NCI-H146 (cell line): ENCODE results near the gene SMAD3.

Experiments used
- DNase-seq: peaks from one replicate; lab custom pipeline; 2025; lab: John Stamatoyannopoulos, UW

The SMAD3 gene

GRCh38 chr15:67036775-67037555 is 28.4 kb upstream of the SMAD3 start:
- no peak for DNase-seq

DNA sequence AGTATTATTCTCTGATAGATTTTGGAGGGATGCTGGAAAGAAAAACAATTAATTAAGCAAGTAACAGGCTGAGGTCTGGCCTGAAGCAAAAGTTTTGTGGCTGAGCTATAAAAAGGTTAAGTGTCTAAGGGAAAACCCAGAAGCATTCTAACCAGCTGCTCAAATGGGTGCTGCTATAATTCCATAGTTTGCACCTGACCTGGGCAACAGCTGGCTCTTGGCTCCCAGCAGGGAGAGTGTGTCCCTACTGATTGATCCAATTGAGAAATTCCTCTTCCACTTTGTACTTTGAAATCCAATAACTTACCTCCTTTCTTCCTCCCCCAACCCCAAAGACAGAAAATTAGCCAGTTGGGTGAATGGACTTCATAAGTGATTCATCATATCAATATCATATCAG is 27.7 kb upstream of the SMAD3 start:
- peak; percentile 25 for DNase-seq

DNA sequence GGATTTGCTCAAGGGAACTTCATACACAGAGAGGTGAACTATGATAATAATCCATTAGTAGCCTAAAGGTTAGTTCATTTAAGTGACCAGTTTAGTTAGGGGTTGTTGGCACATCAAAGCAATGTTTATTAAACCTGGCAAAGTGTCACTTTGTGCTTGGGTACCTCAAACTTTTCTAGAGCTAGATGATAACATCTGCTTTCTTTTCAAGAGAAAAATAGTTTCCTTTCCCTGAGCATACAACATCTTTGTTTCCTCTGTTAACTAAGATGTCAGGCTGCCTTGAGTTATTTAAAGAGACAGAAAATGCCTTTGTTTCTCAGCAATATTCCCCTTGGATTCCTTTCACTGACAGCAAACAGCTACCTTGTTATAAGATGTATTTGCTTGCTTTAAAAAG is 26.7 kb upstream of the SMAD3 start:
- no peak for DNase-seq

DNA sequence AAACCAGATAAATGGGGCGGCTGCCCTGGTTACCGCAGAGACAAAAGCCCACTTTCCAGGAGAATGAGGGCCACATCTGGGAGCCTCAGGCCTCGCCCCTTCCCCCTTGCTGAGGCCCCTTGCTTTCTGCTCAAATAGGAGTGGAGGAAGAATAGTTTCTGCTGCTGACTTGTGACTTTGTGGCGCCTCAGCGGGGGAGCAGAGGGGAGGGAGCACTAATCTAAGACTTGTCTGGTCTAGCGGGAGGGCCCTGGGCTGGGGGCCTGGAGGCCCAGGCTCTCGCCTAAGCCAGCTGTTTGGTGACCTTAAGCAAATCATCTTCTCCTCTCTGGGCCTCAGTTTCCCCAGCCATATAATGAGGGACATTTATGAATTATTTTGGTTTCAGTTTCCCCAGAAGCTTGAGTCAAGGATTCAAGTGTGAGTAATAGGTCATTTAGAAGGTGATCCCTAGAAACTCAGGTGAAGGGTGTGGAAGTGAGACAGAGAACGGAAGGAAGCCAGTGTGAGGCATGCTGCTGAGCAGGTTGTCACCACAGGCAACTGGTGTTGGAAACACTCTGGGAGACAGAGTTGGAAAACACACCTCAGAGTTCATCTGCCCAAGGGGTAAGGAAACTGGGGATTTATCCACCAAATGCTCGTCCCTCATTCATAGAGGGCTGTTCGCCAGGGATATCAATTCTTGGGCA is 25.9 kb upstream of the SMAD3 start:
- DNase-seq, result no peak

- no peak for DNase-seq
Measured at GRCh38 chr15:67040277-67040676, 25.1 kb upstream of the SMAD3 start.

DNA sequence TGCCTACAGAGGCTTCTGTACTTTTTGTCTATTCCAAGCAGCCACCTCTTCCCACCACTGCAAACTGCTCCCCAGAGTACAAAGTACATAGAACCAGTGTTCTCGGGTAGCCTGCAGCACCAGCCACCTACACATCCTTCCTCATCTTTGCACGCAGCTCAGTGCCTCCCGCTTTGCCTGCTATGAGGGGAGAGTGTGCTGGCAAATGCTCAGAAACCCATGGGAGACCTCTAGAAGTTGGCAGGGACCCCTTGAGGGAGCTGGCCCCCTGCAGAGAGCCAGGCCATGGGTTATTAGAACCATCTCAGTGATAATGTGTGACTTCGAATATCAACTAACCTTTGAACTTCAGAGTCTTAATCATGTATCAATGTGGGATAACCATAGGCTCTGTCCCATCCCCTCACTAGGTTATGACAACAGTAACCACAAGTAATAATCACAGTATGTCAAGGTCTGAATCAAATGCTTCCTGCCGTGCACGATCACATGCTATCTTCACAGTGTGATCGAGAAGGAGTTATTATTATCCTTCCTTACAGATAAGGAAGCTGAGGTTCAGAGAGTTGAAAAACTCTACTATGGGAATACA is 22.8 kb upstream of the SMAD3 start:
- no peak for DNase-seq

GRCh38 chr15:67043939-67044771 is 21.2 kb upstream of the SMAD3 start:
- no peak for DNase-seq

GRCh38 chr15:67047149-67047661 is 18.2 kb upstream of the SMAD3 start:
- DNase-seq, result peak; percentile 17

DNA sequence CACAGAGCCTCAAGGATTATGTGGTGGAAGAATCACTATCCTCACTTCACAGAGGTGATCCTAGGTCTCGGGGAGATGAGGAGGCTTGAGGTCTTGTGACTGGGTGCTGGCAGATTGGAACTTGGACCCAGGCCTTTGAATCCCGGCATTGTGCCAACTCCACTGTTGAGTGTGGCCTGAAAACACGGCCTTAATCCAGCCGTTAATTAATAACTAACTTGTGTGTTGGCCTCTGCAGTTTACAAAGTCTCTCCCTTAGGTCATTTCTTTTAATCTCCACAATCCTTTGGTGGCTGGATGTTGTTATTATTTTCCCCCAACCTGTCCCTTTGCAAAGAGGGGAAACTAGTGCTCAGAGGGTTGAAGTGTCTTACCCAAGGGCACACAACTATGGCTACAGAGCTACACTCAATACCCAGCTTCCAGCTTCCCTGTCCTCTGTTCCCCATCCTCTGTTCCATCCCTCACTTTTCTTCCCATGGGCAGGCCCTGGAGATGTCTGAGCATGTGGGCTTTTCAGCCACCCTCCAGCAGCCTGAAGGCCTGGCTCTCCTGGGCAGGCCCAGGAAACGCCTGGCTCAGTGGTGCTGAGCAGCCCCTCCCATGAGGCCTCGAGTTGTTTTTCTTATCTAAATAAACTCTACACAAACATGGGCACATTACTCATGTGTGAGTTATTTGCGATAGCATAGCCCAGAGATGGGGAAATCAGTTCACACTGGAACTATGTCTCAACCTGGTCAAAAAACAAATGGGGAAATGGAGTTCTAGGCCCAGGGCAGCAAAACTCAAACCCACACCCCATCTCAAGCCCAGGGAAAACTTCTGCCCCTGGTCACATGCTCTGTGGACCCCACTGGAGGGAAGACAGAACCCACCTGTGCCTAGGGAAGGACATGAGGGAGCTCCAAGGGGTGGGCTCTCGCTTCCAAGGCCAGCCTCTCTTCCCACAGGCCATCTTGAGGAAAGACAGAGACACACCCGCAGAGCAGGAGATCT is 16.8 kb upstream of the SMAD3 start:
- no peak for DNase-seq

DNA sequence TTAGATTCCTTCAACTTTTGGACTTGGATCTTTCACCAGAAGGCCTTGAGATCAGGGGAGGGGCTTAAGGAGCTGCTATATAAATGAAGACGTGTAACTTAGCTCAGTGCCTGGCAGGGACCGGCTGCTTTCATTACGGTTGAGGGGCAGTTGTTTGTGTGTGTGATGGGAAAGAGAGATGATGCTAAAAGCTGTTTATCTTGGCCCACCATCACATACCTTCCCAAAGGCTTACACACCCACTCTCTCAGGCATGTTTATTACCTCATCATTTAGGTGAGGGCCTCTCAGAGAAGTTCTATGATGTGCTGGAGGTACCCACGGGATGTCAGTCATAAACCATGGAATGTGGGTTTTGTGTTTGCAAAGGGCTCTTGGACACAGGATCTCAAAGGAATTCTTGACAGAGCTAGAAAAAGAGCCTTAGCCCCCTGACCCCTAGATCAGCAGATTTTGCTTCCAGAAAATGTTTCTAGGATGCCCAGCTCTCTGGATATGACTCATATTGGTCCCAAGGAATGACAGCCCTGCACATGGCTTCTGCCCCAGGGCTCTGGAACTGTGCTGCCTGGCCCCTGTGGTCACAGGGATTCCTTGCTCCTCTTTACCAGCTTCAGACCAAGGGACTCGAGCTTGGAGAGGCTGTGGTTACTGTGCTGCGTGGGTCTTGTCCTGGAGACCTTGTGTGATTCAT is 15.9 kb upstream of the SMAD3 start:
- DNase-seq, result no peak

DNA sequence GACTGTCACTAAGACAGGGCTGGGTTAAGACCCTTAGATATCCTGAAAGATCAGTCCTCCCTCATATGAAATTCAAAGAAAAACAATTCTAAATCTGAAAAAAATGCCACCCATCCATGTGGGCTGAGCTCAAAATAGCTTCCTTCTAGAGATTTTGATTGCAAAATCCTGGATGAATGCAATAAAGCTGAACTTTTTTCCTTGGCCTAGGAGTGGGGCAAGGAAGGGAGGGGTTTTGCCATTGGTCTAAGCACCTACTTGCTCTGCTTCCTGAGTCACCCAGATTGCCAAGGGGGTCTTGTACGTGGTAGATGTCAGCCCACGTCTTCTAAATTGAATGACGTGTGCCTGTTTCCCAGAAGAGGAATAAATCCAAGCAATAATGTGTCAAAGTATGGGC is 15.3 kb upstream of the SMAD3 start:
- no peak for DNase-seq

DNA sequence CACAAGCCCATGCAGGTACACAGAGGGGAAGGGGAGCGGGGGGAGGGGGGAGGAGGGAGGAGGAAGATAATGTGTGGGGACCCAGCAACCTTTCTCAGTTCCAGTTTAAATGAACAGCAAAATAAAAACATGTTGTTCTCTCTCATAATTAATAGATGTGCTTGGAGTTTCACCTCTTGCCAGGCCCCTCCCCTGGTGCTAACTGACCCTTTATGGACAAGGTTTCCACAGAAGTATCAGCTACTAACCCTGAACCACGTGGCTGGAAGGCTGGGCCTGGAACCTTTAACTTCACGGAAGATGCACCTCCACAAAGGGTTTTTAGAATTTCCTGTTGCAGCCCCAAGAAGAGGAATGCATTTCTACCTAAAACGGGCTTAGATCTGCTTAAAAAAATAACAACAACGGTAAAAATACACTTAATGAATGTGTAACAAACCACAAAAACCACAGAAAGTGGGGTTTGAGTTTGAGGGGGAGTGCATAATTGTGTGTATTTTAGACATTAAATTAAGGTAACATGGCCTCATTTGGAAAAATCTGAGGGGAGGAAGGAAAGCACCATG is 14.8 kb upstream of the SMAD3 start:
- DNase-seq, result no peak

DNA sequence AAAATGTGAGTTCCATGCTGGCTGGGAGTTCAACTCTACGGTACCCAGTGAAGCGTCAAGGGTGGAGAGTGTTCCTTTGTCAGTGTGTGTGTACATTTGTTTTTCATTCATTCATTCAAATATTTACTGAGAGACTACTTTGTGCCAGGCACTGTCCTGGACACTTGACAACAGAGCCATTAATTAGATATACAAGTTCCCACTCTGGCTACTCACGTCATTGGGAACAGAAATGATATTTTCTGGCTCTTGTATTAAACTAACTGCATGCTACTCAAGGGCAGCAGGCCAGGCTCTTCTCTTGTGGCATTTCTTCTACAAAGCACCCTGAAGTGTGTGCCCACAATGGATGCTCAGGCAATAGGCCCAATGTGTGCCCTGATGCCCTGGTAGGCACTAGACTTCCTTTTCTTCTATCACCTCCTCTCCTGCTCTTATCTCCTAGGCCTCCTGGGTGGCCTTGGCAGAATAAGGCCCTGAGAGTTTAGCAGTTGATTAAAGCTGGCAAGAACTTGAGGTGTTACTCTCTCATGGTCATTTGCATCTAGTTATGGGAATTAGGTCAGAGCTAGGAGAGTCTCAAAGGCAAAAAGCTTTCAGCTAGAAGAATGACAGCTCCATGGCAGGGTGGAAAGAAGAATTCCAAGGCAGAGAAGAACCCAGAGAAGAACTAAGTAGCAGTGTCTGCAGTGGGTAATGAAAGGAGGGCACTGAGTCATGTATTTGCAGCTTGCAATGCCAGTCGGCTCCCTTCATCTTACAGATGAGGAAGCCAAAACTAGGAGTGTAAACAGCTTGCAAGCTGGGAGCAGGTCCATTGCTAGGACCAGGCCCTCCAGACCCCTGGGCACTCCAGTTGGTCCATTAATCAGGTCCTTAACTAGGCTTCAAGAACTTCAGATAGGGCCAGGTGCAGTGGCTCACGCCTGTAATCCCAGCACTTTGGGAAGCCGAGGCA is 14.0 kb upstream of the SMAD3 start:
- DNase-seq, result no peak

DNA sequence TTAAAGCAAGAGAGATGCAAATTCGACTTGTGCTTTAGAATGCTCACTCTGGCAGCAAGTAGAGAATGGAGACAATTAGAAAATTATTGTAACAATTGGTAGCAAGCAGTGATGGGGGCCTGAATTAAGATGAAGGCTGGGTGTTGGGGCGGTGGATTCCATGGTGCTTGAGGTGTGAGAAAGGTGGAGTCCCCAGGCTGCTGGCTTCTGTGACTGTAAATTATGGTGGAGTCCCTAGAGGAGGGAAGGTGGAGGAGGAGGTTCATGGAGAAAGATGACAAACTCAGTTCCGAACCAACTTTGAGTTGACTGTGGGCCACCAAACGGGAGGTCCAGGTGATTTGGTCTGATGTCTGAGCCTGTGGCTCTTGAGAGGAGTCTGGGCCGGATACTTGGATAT is 10.7 kb upstream of the SMAD3 start:
- DNase-seq, result no peak

GRCh38 chr15:67059127-67059553 is 6.3 kb upstream of the SMAD3 start:
- DNase-seq, result no peak

DNA sequence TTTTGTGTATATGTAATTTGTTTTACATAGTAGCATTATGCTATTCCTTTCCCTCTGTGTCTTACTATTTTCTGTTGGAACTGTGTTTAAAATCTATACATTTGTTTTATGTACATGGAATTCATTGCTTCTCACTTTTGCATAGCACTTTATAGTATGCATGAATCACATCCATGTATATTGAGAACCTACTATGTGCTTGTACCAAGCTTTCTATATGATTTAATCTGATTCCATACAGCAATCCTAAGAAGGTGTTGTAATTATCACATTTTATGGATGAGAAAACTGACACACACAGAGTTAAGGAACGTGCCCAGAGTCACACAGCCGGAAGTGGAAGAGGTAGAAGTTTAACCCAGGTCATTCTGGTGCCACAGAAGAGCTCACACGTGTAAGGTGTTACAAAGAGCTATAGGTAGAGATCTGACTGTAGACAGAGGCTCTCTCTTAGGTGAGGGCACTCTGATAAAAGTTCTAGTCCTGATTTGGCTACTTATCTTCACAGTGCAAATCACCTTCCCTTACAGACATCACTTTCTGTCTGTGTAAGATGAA is 3.5 kb upstream of the SMAD3 start:
- no peak for DNase-seq

GRCh38 chr15:67062369-67062985 is 2.9 kb upstream of the SMAD3 start:
- DNase-seq, result no peak
